ENCODE data around the gene C5orf15. TPM values are rescaled to one million over a fixed set of nuclear protein-coding genes. Genes with fewer than 3 reads are reported as not detected.
A peak's percentile ranks its signal among the peaks of the same experiment; 100 is the strongest.

The C5orf15 gene
- 100 to 1,000 TPM in 1 of 2 donors, 10 to 100 TPM in 1; 34.1 to 118 TPM for total RNA-seq
- polyA plus RNA-seq, result 10 to 100 TPM; 21.6 to 45.8 TPM
- long read RNA-seq, donor 1, transcript C5orf15-201 (3 exons, 2,358 nt), result major isoform, 75 of 97 reads
- long read RNA-seq, donor 1, partial matches to known transcripts, result 22 of 97 reads
- long read RNA-seq, donor 1, other reads (novel, unspliced or antisense), result 0 of 97 reads
- long read RNA-seq, donor 2, transcript C5orf15-201 (3 exons, 2,358 nt), result major isoform, 19 of 24 reads
- long read RNA-seq, donor 2, partial matches to known transcripts, result 5 of 24 reads
- long read RNA-seq, donor 2, other reads (novel, unspliced or antisense), result 0 of 24 reads
- long read RNA-seq, donor 3, transcript C5orf15-201 (3 exons, 2,358 nt), result major isoform, 21 of 48 reads
- long read RNA-seq, donor 3, partial matches to known transcripts, result 27 of 48 reads
- long read RNA-seq, donor 3, other reads (novel, unspliced or antisense), result 0 of 48 reads
- long read RNA-seq, donor 4, transcript C5orf15-201 (3 exons, 2,358 nt), result major isoform, 9 of 19 reads
- long read RNA-seq, donor 4, partial matches to known transcripts, result 10 of 19 reads
- long read RNA-seq, donor 4, other reads (novel, unspliced or antisense), result 0 of 19 reads
- long read RNA-seq, donor 5, transcript C5orf15-201 (3 exons, 2,358 nt), result major isoform, 53 of 82 reads
- long read RNA-seq, donor 5, partial matches to known transcripts, result 29 of 82 reads
- long read RNA-seq, donor 5, other reads (novel, unspliced or antisense), result 0 of 82 reads

DNA sequence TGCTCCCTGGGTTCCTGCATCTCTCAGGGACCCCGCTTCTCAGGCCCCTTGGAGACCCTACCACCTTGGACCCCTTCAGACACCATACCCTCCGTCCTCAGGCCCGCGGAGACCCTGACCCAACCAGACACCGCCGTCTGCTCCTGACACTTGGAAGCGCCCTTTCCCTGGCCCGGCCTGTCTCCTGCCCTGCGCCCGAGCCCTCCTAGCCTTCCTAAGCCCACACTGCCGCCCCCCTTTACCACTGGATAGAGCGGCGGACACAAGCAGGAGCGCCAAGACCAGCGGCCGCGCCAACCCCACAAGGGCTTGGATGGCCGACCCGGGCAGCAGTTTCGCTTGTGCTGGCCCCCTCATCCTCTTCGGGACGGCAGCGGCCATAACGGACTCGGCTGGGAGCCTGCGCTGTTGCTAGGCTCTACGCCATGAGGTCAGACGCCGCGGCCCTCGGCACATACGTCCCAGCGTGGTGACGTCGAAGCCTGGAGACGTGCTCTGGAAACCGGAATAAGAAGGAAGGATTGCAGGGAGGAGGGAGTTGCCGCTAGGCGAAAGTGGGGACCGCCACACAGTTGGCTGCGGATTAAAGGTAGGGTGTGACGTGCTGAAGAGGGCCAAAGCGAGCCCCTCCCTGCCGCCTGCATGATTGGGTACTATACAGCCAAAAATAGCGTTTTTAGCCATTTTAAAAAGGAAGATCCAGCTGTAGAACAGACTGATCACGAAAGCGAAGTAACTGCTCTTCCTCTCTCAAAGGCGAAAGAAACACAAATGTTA is at the start of gene C5orf15:
Gene C5orf15, minus strand, starts transcription at position 422 of the 777 bp plus-strand sequence. Its CDS starts 41 bp downstream, at position 381.
- Histone ChIP-seq H3K4me1 (ENCODE audit: control insufficient read depth in 5 of 5, insufficient read depth in 5 of 5, low read length in 5 of 5) (peaks cover 0 to 13% (median 6%) of the 10 kb centered on the region in 5 donors), H3K9me3 (ENCODE audit: control insufficient read depth in 4 of 4, insufficient read depth in 3 of 4, low read length in 3 of 4) (no peaks in the 10 kb centered on the region), H3K9ac (ENCODE audit: insufficient read depth in 1 of 2, low read length in 2 of 2) (peak within 1 kb of the TSS; percentile 98 to 99), H3K27me3 (ENCODE audit: control insufficient read depth in 3 of 3, insufficient read depth in 3 of 3, low read length in 2 of 3) (no peaks in the 10 kb centered on the region), H3K27ac (ENCODE audit: low read depth in 1 of 2, low read length in 1 of 2) (peak within 1 kb of the TSS; percentile 87 to 96), H3K4me3 (peak within 1 kb of the TSS; percentile 76), H3K36me3 (ENCODE audit: control insufficient read depth in 4 of 4, insufficient read depth in 4 of 4, low read length in 4 of 4) (peaks cover 6 to 16% (median 10%) of the 10 kb centered on the region in 4 donors)
- WGBS, 2 donors, result 0% methylated on average over 48 of the region's 48 CpGs
- TF ChIP-seq, protein P1, sequence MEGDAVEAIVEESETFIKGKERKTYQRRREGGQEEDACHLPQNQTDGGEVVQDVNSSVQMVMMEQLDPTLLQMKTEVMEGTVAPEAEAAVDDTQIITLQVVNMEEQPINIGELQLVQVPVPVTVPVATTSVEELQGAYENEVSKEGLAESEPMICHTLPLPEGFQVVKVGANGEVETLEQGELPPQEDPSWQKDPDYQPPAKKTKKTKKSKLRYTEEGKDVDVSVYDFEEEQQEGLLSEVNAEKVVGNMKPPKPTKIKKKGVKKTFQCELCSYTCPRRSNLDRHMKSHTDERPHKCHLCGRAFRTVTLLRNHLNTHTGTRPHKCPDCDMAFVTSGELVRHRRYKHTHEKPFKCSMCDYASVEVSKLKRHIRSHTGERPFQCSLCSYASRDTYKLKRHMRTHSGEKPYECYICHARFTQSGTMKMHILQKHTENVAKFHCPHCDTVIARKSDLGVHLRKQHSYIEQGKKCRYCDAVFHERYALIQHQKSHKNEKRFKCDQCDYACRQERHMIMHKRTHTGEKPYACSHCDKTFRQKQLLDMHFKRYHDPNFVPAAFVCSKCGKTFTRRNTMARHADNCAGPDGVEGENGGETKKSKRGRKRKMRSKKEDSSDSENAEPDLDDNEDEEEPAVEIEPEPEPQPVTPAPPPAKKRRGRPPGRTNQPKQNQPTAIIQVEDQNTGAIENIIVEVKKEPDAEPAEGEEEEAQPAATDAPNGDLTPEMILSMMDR (IDR thresholded peaks at IDR 0.05; ENCODE audit: control extremely low read depth, extremely low read depth), result no peak
- ATAC-seq (ENCODE audit: insufficient read depth, low FRiP score) (peak; percentile 98), DNase-seq (peak; percentile 98 to 99 (median 99))

DNA sequence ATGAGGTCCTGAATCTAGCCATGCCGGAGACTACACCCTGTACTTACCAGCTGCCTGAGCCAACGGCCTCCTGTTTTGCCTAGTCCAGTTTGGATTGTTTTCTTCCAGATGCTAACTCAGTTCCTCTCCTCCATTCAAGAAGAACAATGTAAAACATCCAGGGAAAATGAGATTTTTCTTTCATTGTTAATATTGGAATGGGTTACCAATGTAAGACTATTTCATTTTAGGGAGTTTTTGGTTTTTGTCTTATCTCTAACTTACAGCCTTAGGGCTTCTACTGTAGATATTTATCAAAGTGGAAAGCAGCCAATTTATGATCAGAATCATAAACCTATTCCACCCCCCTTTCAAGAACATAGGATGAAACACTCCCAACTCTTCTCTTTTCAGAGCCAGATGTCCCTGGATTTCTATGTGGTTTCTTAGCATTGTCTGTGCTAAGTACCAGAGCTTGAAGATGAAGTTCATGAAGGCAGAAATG is 39.9 kb upstream of the C5orf15 start:
- Histone ChIP-seq H3K36me3 (ENCODE audit: control insufficient read depth in 4 of 4, insufficient read depth in 4 of 4, low read length in 4 of 4) (no peaks in the 10 kb centered on the region), H3K27ac (ENCODE audit: low read depth in 1 of 2, low read length in 1 of 2) (no peak overlapping the region), H3K4me3 (no peak overlapping the region), H3K9ac (ENCODE audit: insufficient read depth in 1 of 2, low read length in 2 of 2) (no peak overlapping the region), H3K4me1 (ENCODE audit: control insufficient read depth in 5 of 5, insufficient read depth in 5 of 5, low read length in 5 of 5) (peaks cover 0 to 16% (median 10%) of the 10 kb centered on the region in 5 donors), H3K27me3 (ENCODE audit: control insufficient read depth in 3 of 3, insufficient read depth in 3 of 3, low read length in 2 of 3) (no peaks in the 10 kb centered on the region), H3K9me3 (ENCODE audit: control insufficient read depth in 4 of 4, insufficient read depth in 3 of 4, low read length in 3 of 4) (no peaks in the 10 kb centered on the region)
- TF ChIP-seq, protein P1 (IDR thresholded peaks at IDR 0.05; ENCODE audit: control extremely low read depth, extremely low read depth), result no peak
- ATAC-seq (ENCODE audit: insufficient read depth, low FRiP score) (no peak), DNase-seq (no peak)
- WGBS, 2 donors, result 66 to 67% methylated on average over 2 of the region's 2 CpGs

DNA sequence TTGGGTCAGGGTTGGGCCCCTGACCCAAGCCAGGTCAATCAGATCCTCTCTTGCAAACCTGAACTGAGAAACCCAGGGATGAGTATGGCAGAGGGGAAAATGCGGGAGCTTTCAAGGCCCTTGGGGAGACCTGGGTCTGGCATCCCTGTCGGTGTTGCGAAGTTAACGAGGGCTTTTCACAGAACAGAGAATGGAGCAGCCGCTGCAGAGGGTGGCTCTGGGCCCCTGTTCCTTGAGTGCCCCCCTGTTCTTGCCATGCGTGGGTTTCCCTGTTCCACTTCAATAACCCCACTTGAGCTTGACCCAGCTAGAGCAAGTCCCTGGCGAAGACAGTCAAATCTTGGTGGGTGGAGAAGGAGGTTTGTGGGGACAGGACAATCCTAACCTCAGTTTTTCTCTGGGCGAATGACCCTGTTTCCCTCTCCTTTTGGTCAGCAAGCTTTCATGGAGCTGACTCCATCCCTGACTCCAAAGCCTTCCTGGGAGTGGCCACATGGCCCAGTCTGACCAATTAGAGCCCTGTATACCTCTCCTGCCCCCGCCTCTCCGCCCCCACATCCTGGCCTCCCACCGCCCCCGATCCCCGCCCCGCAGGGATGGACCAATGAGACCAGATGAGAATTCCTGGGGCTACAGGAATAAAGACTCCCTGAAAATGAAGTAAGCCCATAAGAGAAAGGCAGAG is 39.3 kb upstream of the C5orf15 start:
- ATAC-seq (ENCODE audit: insufficient read depth, low FRiP score) (no peak), DNase-seq (peak in 2 of 3 donors; percentile 32 to 34)
- H3K4me1 ChIP-seq (ENCODE audit: control insufficient read depth in 5 of 5, insufficient read depth in 5 of 5, low read length in 5 of 5), result peaks cover 4 to 22% (median 10%) of the 10 kb centered on the region in 5 donors
- H3K27me3 ChIP-seq (ENCODE audit: control insufficient read depth in 3 of 3, insufficient read depth in 3 of 3, low read length in 2 of 3), result no peaks in the 10 kb centered on the region
- WGBS, 2 donors, result 84 to 87% methylated on average over 14 of the region's 14 CpGs
- no peak overlapping the region for H3K9ac ChIP-seq (ENCODE audit: insufficient read depth in 1 of 2, low read length in 2 of 2)
- no peak overlapping the region for H3K27ac ChIP-seq (ENCODE audit: low read depth in 1 of 2, low read length in 1 of 2)
- no peaks in the 10 kb centered on the region for H3K36me3 ChIP-seq (ENCODE audit: control insufficient read depth in 4 of 4, insufficient read depth in 4 of 4, low read length in 4 of 4)
- TF ChIP-seq, protein P1 (IDR thresholded peaks at IDR 0.05; ENCODE audit: control extremely low read depth, extremely low read depth), result no peak
- H3K4me3 ChIP-seq, result no peak overlapping the region
- H3K9me3 ChIP-seq (ENCODE audit: control insufficient read depth in 4 of 4, insufficient read depth in 3 of 4, low read length in 3 of 4), result no peaks in the 10 kb centered on the region

Data from lung (tissue), 16 donors.